Upper lobe of left lung (tissue), 6 donors: ENCODE data around the gene GRIK2. TPM values are rescaled to one million over a fixed set of nuclear protein-coding genes. Genes with fewer than 3 reads are reported as not detected.

Experiments used
- ATAC-seq, 2 donors: fragments of 200-7000 bp; cut with Tn5 transposase; one replicate each; pipeline ENCODE4 v1.9.1; 2022; ENCODE audit warnings: mild to moderate bottlenecking in 2 of 2, moderate library complexity in 2 of 2; ENCODE audit not compliant: low FRiP score in 2 of 2
- DNase-seq, 2 donors: peaks; one replicate each; pipeline ENCODE4 v3.0.0-alpha.2; 2019 to 2020
- H3K27ac ChIP-seq, 4 donors: fragments of 200-600 bp; sonication (generic); one replicate each; pipeline ENCODE4 v1.5.1; 2016 to 2019
- H3K27me3 ChIP-seq, 4 donors: fragments of 200-600 bp; sonication (generic); one replicate each; pipeline ENCODE4 v1.5.1; 2017 to 2019
- H3K36me3 ChIP-seq, 4 donors: fragments of 200-600 bp; sonication (generic); one replicate each; pipeline ENCODE4 v1.5.1; 2016 to 2019
- H3K4me1 ChIP-seq, 4 donors: fragments of 200-600 bp; sonication (generic); one replicate each; pipeline ENCODE4 v1.5.1; 2018 to 2019
- H3K4me3 ChIP-seq, 4 donors: fragments of 200-600 bp; sonication (generic); one replicate each; pipeline ENCODE4 v1.5.1; 2017 to 2019; ENCODE audit warnings: mild to moderate bottlenecking in 2 of 4, moderate library complexity in 1 of 4
- H3K9me3 ChIP-seq, 4 donors: fragments of 200-600 bp; sonication (generic); one replicate each; pipeline ENCODE4 v1.5.1; 2018 to 2019
- EP300 ChIP-seq, 4 donors: sonication (generic); formaldehyde crosslinking; IDR thresholded peaks; one replicate each; pipeline ENCODE4 v1.5.1; 2017; ENCODE audit warnings: antibody characterized with exemption in 4 of 4, control low read depth in 2 of 4
- POLR2A ChIP-seq, 4 donors: fragments of 450-650 bp; IDR thresholded peaks; one replicate each; pipeline ENCODE4 v1.5.1; 2016 to 2017; ENCODE audit warnings: antibody characterized with exemption in 4 of 4, mild to moderate bottlenecking in 2 of 4
- POLR2AphosphoS5 ChIP-seq, 2 donors: sonication (generic); formaldehyde crosslinking; IDR thresholded peaks; one replicate each; pipeline ENCODE4 v1.5.1; 2017; ENCODE audit warnings: antibody characterized with exemption in 2 of 2
- WGBS, 2 donors: methylation state at CpG; one replicate each; pipeline ENCODE4 v1.1.5; 2017 to 2018; 5-methylcytosine and 5-hydroxymethylcytosine counted together
- total RNA-seq, 6 donors: library from RNA; depleted of rRNA in 4 of 6; stranded (reverse); fragments of >200 nt in 4 of 6; gene quantifications; one replicate each; pipeline versions ENCODE4 v1.1.0 to v1.2.1, GENCODE V29; 2016 to 2021
- TF ChIP-seq, protein P1 (sequence below), 6 experiments: fragments of 450-650 bp in 4 of 6; fragments of 200-600 bp in 2 of 6; sonication (generic) in 2 of 6; IDR thresholded peaks; one replicate each; pipeline ENCODE4 v1.5.1; 2016 to 2019; ENCODE audit warnings: antibody characterized with exemption in 6 of 6
- donor health status: DM: no; HTN: no; CAD: no; lungs with moderate emphysema.
- donor health status: DM: no; HTN: yes; CAD: no; lungs with severe emphysema.

The GRIK2 gene
- total RNA-seq, 6 donors from 2014 or later = 0.07 to 1.2 (median 0.50) TPM; not detected in 2

GRCh38 chr6:101403216-101403945, 9.9 kb downstream of the GRIK2 start:
- DNase-seq (no peak), ATAC-seq (no peak)
- no peaks in the 10 kb centered on the region for H3K9me3 ChIP-seq
- H3K4me3 ChIP-seq = no peak overlapping the region
- H3K4me1 ChIP-seq = peaks cover 0 to 9% (median 0%) of the 10 kb centered on the region in 4 donors
- WGBS, 2 donors = 14% methylated on average over 16 of the region's 16 CpGs
- TF ChIP-seq, protein P1, sequence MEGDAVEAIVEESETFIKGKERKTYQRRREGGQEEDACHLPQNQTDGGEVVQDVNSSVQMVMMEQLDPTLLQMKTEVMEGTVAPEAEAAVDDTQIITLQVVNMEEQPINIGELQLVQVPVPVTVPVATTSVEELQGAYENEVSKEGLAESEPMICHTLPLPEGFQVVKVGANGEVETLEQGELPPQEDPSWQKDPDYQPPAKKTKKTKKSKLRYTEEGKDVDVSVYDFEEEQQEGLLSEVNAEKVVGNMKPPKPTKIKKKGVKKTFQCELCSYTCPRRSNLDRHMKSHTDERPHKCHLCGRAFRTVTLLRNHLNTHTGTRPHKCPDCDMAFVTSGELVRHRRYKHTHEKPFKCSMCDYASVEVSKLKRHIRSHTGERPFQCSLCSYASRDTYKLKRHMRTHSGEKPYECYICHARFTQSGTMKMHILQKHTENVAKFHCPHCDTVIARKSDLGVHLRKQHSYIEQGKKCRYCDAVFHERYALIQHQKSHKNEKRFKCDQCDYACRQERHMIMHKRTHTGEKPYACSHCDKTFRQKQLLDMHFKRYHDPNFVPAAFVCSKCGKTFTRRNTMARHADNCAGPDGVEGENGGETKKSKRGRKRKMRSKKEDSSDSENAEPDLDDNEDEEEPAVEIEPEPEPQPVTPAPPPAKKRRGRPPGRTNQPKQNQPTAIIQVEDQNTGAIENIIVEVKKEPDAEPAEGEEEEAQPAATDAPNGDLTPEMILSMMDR (IDR thresholded peaks at IDR 0.05) = no peak
- TF ChIP-seq EP300 (IDR thresholded peaks at IDR 0.05) (no peak), POLR2A (IDR thresholded peaks at IDR 0.05) (no peak), POLR2AphosphoS5 (IDR thresholded peaks at IDR 0.05) (no peak)
- H3K27me3 ChIP-seq = peaks cover 0 to 15% (median 5%) of the 10 kb centered on the region in 4 donors
- no peaks in the 10 kb centered on the region for H3K36me3 ChIP-seq
- H3K27ac ChIP-seq = no peak overlapping the region

DNA sequence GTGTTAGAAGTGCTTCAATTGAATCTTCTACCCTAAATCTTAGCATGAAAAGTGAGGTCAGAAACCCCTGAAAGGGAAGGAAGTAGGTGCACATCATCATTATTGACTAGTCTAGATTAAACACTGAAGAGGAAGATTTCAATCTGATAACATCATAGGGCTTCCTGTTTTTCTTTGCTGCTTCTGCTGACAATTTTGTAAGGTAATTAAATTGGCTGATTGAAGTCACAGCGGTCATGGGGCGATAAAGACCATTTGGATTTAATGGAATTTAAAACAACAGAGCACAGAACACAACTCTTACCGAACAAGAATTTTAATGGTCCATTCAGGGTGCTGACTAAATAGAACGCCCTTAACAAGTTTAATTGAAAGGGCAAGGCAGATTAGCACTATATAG, 11.3 kb downstream of the GRIK2 start:
- TF ChIP-seq EP300 (IDR thresholded peaks at IDR 0.05) (no peak), POLR2AphosphoS5 (IDR thresholded peaks at IDR 0.05) (no peak), POLR2A (IDR thresholded peaks at IDR 0.05) (no peak)
- TF ChIP-seq, protein P1 (IDR thresholded peaks at IDR 0.05) = no peak
- H3K36me3 ChIP-seq = no peaks in the 10 kb centered on the region
- peaks cover 0 to 9% (median 4%) of the 10 kb centered on the region in 4 donors for H3K27me3 ChIP-seq
- no peak overlapping the region for H3K27ac ChIP-seq
- ATAC-seq (no peak), DNase-seq (no peak)
- H3K4me1 ChIP-seq = peaks cover 0 to 9% (median 0%) of the 10 kb centered on the region in 4 donors
- WGBS, 2 donors = 29 to 42% methylated on average over 4 of the region's 4 CpGs
- no peak overlapping the region for H3K4me3 ChIP-seq
- no peaks in the 10 kb centered on the region for H3K9me3 ChIP-seq

DNA sequence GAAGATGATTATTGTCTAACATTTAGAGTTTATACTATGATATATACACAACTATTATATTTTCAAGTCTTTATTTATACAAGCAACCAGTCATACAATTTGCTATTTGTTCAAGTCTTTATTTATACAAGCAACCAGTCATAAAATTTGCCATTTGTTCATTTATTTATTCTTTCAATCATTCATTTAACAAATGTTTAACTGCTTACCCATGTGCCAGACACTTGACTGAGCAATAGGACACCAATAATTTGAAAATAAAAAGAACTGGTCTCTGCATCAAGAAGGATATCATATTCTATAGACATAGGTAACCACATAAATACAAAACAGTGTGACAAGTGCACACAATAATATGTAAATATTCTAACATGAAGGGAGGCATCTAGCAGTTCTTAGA, 20.3 kb downstream of the GRIK2 start:
- H3K36me3 ChIP-seq = no peaks in the 10 kb centered on the region
- no peaks in the 10 kb centered on the region for H3K27me3 ChIP-seq
- no peaks in the 10 kb centered on the region for H3K9me3 ChIP-seq
- H3K4me1 ChIP-seq = no peaks in the 10 kb centered on the region
- DNase-seq = no peak
- no peak for ATAC-seq
- H3K27ac ChIP-seq = no peak overlapping the region
- TF ChIP-seq, protein P1 (IDR thresholded peaks at IDR 0.05) = no peak
- no peak for TF ChIP-seq EP300 (IDR thresholded peaks at IDR 0.05)
- no peak for TF ChIP-seq POLR2A (IDR thresholded peaks at IDR 0.05)
- no peak for TF ChIP-seq POLR2AphosphoS5 (IDR thresholded peaks at IDR 0.05)
- H3K4me3 ChIP-seq = no peak overlapping the region

DNA sequence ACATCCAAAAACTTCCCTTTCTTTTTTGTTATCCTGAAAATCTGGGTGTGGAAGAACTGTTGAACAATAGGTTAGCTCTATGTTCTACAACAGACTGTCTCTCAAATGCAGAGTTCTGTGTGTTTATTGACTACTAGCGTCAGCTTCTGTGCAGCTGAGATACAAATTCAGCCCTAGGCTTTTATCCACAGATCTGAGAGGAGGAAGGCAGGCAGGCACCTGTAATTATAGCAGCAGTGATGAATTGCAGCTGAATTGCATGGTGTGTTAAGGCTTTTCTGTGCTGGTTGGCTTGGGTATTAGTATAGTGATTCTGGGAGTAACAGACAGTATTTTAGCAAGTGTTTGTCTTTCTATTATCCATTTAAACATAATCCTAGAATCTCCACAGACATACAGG, 24.4 kb downstream of the GRIK2 start:
- Histone ChIP-seq H3K4me1 (no peaks in the 10 kb centered on the region), H3K27me3 (no peaks in the 10 kb centered on the region), H3K27ac (no peak overlapping the region), H3K4me3 (no peak overlapping the region), H3K9me3 (no peaks in the 10 kb centered on the region), H3K36me3 (no peaks in the 10 kb centered on the region)
- TF ChIP-seq, protein P1 (IDR thresholded peaks at IDR 0.05) = no peak
- TF ChIP-seq POLR2AphosphoS5 (IDR thresholded peaks at IDR 0.05) (no peak), EP300 (IDR thresholded peaks at IDR 0.05) (no peak), POLR2A (IDR thresholded peaks at IDR 0.05) (no peak)
- ATAC-seq = no peak
- DNase-seq = no peak
- 62 to 87% methylated on average over 1 of the region's 1 CpG for WGBS, 2 donors

- Histone ChIP-seq H3K27ac (no peak overlapping the region), H3K4me1 (no peaks in the 10 kb centered on the region), H3K4me3 (no peak overlapping the region), H3K36me3 (no peaks in the 10 kb centered on the region), H3K9me3 (no peaks in the 10 kb centered on the region), H3K27me3 (no peaks in the 10 kb centered on the region)
- DNase-seq = no peak
- no peak for ATAC-seq
- 88 to 100% methylated on average over 1 of the region's 1 CpG for WGBS, 2 donors
- TF ChIP-seq, protein P1 (IDR thresholded peaks at IDR 0.05) = no peak
- no peak for TF ChIP-seq POLR2A (IDR thresholded peaks at IDR 0.05)
- TF ChIP-seq POLR2AphosphoS5 (IDR thresholded peaks at IDR 0.05) = no peak
- no peak for TF ChIP-seq EP300 (IDR thresholded peaks at IDR 0.05)
These were observed 28.7 kb downstream of the GRIK2 start for GRCh38 chr6:101422251-101422650.
